C4-2B (cell line): ENCODE data around the gene NUMB.

Experiments
- H3K27ac ChIP-seq: fragments of 450-650 bp; 2 replicates; pipeline ENCODE4 v1.5.1; 2017
- CTCF ChIP-seq: fragments of 450-650 bp; conservative IDR thresholded peaks from 2 replicates; pipeline ENCODE4 v1.5.1; 2017; ENCODE audit warnings: mild to moderate bottlenecking
- ZFX ChIP-seq: fragments of 450-650 bp; IDR thresholded peaks from 2 replicates; pipeline ENCODE4 v1.6.1; 2017

Gene NUMB

GRCh38 chr14:73264080-73264884 lies 194.1 kb downstream of the NUMB start:
- no peak for TF ChIP-seq ZFX
- TF ChIP-seq CTCF: no peak
- no peak overlapping the region for H3K27ac ChIP-seq

GRCh38 chr14:73263606-73264005 lies 194.7 kb downstream of the NUMB start:
- TF ChIP-seq CTCF: no peak
- no peak for TF ChIP-seq ZFX

GRCh38 chr14:73262427-73263183 lies 195.7 kb downstream of the NUMB start:
- TF ChIP-seq ZFX (no peak), CTCF (no peak)

More at GRCh38 chr14:73263606-73264005, 194.7 kb downstream of the NUMB start:
- H3K27ac ChIP-seq: no peak overlapping the region

GRCh38 chr14:73261520-73262426 lies 196.6 kb downstream of the NUMB start:
- no peak overlapping the region for H3K27ac ChIP-seq
- TF ChIP-seq ZFX: no peak
- TF ChIP-seq CTCF: no peak

More at GRCh38 chr14:73262427-73263183, 195.7 kb downstream of the NUMB start:
- no peak overlapping the region for H3K27ac ChIP-seq

- TF ChIP-seq CTCF (no peak), ZFX (no peak)
Measured at GRCh38 chr14:73261075-73261474, 197.3 kb downstream of the NUMB start.

GRCh38 chr14:73260574-73260973 lies 197.8 kb downstream of the NUMB start:
- TF ChIP-seq ZFX: no peak
- no peak for TF ChIP-seq CTCF
- no peak overlapping the region for H3K27ac ChIP-seq

More at GRCh38 chr14:73261075-73261474, 197.3 kb downstream of the NUMB start:
- H3K27ac ChIP-seq: no peak overlapping the region
